ENCODE data around the gene IGFBP3. TPM values are rescaled to one million over a fixed set of nuclear protein-coding genes. Genes with fewer than 3 reads are reported as not detected.

IGFBP3 gene
- total and polyA plus RNA-seq, 2 of the 13 experiments (the other 11 are each of a cell fraction or from before 2014, with no cell fraction given) = 57.5 TPM; not detected in 1

DNA sequence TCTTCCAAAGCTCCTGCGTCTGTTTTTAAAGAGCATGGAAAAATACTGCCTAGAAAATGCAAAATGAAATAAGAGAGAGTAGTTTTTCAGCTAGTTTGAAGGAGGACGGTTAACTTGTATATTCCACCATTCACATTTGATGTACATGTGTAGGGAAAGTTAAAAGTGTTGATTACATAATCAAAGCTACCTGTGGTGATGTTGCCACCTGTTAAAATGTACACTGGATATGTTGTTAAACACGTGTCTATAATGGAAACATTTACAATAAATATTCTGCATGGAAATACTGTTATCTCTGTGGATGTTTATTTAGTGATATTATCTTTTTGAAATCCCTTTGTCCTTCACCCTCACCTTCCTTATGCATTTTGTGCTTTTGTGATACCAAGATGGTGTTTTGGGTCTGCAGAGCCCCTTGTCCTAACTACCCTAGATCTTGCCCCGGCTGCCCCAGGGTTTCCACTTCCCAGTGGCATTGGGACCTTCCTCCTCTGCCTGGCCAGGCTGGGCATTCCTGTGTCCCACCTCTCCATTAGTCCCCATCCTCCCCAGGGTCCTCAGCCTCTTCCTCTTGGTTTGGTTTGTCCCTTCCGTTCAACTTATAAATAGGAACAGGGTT lies 27.6 kb downstream of the IGFBP3 start (continued):
- TF ChIP-seq ZNF75D (CRISPR knock-in tag; IDR thresholded peaks at IDR 0.05; ENCODE audit: borderline replicate concordance) (no peak), ZNF644 (CRISPR knock-in tag; IDR thresholded peaks at IDR 0.05; ENCODE audit: low read depth) (no peak), RORA (CRISPR knock-in tag; IDR thresholded peaks at IDR 0.05) (no peak), KLF13 (CRISPR knock-in tag; IDR thresholded peaks at IDR 0.05) (no peak), ZNF556 (CRISPR knock-in tag; IDR thresholded peaks at IDR 0.05; ENCODE audit: borderline replicate concordance) (no peak), ADNP (CRISPR knock-in tag; IDR thresholded peaks at IDR 0.05) (no peak), ZNF737 (CRISPR knock-in tag; IDR thresholded peaks at IDR 0.05; ENCODE audit: borderline replicate concordance) (no peak), ZBTB21 (CRISPR knock-in tag; IDR thresholded peaks at IDR 0.05) (no peak), SSRP1 (CRISPR knock-in tag; IDR thresholded peaks at IDR 0.05) (peak; percentile 68), ZNF776 (CRISPR knock-in tag; IDR thresholded peaks at IDR 0.05) (no peak), ZNF652 (CRISPR knock-in tag; IDR thresholded peaks at IDR 0.05; ENCODE audit: borderline replicate concordance, low read depth) (peak; percentile 21; the same call in 1 of the 2 replicates), JUNB (CRISPR knock-in tag; IDR thresholded peaks at IDR 0.05; ENCODE audit: borderline replicate concordance) (no peak; the same call in 1 of the 2 replicates), ZNF616 (CRISPR knock-in tag; IDR thresholded peaks at IDR 0.05; ENCODE audit: low read depth) (no peak), ZNF136 (CRISPR knock-in tag; IDR thresholded peaks at IDR 0.05; ENCODE audit: low read depth) (no peak), ZNF143 (CRISPR knock-in tag; IDR thresholded peaks at IDR 0.05) (no peak), ZNF782 (CRISPR knock-in tag; IDR thresholded peaks at IDR 0.05; ENCODE audit: borderline replicate concordance) (no peak; the same call in 1 of the 2 replicates), KDM5B (CRISPR knock-in tag; IDR thresholded peaks at IDR 0.05; ENCODE audit: borderline replicate concordance) (no peak; the same call in 1 of the 2 replicates)
- TF ChIP-seq, protein P1, sequence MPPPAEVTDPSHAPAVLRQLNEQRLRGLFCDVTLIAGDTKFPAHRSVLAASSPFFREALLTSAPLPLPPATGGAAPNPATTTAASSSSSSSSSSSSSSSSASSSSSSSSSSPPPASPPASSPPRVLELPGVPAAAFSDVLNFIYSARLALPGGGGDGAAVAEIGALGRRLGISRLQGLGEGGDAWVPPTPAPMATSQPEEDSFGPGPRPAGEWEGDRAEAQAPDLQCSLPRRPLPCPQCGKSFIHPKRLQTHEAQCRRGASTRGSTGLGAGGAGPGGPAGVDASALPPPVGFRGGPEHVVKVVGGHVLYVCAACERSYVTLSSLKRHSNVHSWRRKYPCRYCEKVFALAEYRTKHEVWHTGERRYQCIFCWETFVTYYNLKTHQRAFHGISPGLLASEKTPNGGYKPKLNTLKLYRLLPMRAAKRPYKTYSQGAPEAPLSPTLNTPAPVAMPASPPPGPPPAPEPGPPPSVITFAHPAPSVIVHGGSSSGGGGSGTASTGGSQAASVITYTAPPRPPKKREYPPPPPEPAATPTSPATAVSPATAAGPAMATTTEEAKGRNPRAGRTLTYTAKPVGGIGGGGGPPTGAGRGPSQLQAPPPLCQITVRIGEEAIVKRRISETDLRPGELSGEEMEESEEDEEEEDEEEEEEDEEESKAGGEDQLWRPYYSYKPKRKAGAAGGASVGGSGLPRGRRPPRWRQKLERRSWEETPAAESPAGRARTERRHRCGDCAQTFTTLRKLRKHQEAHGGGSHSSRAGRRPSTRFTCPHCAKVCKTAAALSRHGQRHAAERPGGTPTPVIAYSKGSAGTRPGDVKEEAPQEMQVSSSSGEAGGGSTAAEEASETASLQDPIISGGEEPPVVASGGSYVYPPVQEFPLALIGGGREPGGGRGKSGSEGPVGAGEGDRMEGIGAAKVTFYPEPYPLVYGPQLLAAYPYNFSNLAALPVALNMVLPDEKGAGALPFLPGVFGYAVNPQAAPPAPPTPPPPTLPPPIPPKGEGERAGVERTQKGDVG (CRISPR knock-in tag; IDR thresholded peaks at IDR 0.05; ENCODE audit: borderline replicate concordance) = no peak
- TF ChIP-seq, protein P2, sequence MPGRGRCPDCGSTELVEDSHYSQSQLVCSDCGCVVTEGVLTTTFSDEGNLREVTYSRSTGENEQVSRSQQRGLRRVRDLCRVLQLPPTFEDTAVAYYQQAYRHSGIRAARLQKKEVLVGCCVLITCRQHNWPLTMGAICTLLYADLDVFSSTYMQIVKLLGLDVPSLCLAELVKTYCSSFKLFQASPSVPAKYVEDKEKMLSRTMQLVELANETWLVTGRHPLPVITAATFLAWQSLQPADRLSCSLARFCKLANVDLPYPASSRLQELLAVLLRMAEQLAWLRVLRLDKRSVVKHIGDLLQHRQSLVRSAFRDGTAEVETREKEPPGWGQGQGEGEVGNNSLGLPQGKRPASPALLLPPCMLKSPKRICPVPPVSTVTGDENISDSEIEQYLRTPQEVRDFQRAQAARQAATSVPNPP (CRISPR knock-in tag; IDR thresholded peaks at IDR 0.05) = no peak
- TF ChIP-seq, protein P3, sequence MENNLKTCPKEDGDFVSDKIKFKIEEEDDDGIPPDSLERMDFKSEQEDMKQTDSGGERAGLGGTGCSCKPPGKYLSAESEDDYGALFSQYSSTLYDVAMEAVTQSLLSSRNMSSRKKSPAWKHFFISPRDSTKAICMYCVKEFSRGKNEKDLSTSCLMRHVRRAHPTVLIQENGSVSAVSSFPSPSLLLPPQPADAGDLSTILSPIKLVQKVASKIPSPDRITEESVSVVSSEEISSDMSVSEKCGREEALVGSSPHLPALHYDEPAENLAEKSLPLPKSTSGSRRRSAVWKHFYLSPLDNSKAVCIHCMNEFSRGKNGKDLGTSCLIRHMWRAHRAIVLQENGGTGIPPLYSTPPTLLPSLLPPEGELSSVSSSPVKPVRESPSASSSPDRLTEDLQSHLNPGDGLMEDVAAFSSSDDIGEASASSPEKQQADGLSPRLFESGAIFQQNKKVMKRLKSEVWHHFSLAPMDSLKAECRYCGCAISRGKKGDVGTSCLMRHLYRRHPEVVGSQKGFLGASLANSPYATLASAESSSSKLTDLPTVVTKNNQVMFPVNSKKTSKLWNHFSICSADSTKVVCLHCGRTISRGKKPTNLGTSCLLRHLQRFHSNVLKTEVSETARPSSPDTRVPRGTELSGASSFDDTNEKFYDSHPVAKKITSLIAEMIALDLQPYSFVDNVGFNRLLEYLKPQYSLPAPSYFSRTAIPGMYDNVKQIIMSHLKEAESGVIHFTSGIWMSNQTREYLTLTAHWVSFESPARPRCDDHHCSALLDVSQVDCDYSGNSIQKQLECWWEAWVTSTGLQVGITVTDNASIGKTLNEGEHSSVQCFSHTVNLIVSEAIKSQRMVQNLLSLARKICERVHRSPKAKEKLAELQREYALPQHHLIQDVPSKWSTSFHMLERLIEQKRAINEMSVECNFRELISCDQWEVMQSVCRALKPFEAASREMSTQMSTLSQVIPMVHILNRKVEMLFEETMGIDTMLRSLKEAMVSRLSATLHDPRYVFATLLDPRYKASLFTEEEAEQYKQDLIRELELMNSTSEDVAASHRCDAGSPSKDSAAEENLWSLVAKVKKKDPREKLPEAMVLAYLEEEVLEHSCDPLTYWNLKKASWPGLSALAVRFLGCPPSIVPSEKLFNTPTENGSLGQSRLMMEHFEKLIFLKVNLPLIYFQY (CRISPR knock-in tag; IDR thresholded peaks at IDR 0.05; ENCODE audit: borderline replicate concordance) = peak; percentile 79; the same call in 1 of the 2 replicates
- TF ChIP-seq, protein P4, sequence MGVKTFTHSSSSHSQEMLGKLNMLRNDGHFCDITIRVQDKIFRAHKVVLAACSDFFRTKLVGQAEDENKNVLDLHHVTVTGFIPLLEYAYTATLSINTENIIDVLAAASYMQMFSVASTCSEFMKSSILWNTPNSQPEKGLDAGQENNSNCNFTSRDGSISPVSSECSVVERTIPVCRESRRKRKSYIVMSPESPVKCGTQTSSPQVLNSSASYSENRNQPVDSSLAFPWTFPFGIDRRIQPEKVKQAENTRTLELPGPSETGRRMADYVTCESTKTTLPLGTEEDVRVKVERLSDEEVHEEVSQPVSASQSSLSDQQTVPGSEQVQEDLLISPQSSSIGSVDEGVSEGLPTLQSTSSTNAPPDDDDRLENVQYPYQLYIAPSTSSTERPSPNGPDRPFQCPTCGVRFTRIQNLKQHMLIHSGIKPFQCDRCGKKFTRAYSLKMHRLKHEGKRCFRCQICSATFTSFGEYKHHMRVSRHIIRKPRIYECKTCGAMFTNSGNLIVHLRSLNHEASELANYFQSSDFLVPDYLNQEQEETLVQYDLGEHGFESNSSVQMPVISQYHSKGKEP (CRISPR knock-in tag; IDR thresholded peaks at IDR 0.05) = no peak

All from HepG2 (cell line).